Activated CD4-positive, CD25-positive, alpha-beta regulatory T cell treated with anti-CD3 and anti-CD28 coated beads, Interleukin-2, amount 50 U/mL, for 16 hours (primary cell): ENCODE measurements around the gene EXOC5.
"Not testable (repeated sequence)": the region's sequence is repeated elsewhere in the genome, so short reads cannot be mapped to it uniquely, and the experiment has no call there.

Source experiments
- DNase-seq: peaks from one replicate; pipeline ENCODE4 v3.0.0-alpha.2; 2020; ENCODE audit warnings: low read depth, low spot score

Gene EXOC5

GRCh38 chr14:57258221-57258620 lies 10.5 kb downstream of the EXOC5 start:
- not testable (repeated sequence) for DNase-seq

- no peak for DNase-seq
These were observed 13.8 kb downstream of the EXOC5 start for GRCh38 chr14:57254884-57255283.

- DNase-seq: no peak
These were observed 21.6 kb downstream of the EXOC5 start for GRCh38 chr14:57246933-57247657.

- DNase-seq: no peak
These were observed 22.8 kb downstream of the EXOC5 start for GRCh38 chr14:57245941-57246340.

- no peak for DNase-seq
These were observed 24.6 kb downstream of the EXOC5 start for GRCh38 chr14:57244106-57244505.

- no peak for DNase-seq
These were observed 25.4 kb downstream of the EXOC5 start for GRCh38 chr14:57243320-57243719.

GRCh38 chr14:57240115-57240514 lies 28.6 kb downstream of the EXOC5 start:
- not testable (repeated sequence) for DNase-seq

- no peak for DNase-seq
These were observed 36.7 kb downstream of the EXOC5 start for GRCh38 chr14:57232006-57232405.

- DNase-seq: not testable (repeated sequence)
These were observed 40.4 kb downstream of the EXOC5 start for GRCh38 chr14:57228320-57228719.

GRCh38 chr14:57227083-57227482 lies 41.6 kb downstream of the EXOC5 start:
- DNase-seq: no peak

- no peak for DNase-seq
These were observed 46.8 kb downstream of the EXOC5 start for GRCh38 chr14:57221931-57222330.

GRCh38 chr14:57212919-57213318 lies 55.8 kb downstream of the EXOC5 start:
- no peak for DNase-seq

- DNase-seq: no peak
These were observed 59.1 kb downstream of the EXOC5 start for GRCh38 chr14:57209561-57209960.

- DNase-seq: no peak
These were observed 62.8 kb downstream of the EXOC5 start for GRCh38 chr14:57205938-57206337.

- DNase-seq: not testable (repeated sequence)
These were observed 66.0 kb downstream of the EXOC5 start for GRCh38 chr14:57202672-57203071.

- no peak for DNase-seq
These were observed 68.8 kb downstream of the EXOC5 start for GRCh38 chr14:57199921-57200320.

GRCh38 chr14:57189070-57189469 lies 79.6 kb downstream of the EXOC5 start:
- no peak for DNase-seq

GRCh38 chr14:57182760-57183503 lies 85.8 kb downstream of the EXOC5 start:
- no peak for DNase-seq

GRCh38 chr14:57179273-57179672 lies 89.4 kb downstream of the EXOC5 start:
- DNase-seq: no peak

GRCh38 chr14:57174466-57174865 lies 94.2 kb downstream of the EXOC5 start:
- DNase-seq: no peak

GRCh38 chr14:57171903-57172302 lies 96.8 kb downstream of the EXOC5 start:
- DNase-seq: no peak

- no peak for DNase-seq
These were observed 97.3 kb downstream of the EXOC5 start for GRCh38 chr14:57171363-57171762.

- no peak for DNase-seq
These were observed 98.8 kb downstream of the EXOC5 start for GRCh38 chr14:57169901-57170300.
